ENCODE data around the gene ST7.
"Not testable (repeated sequence)": the region's sequence is repeated elsewhere in the genome, so short reads cannot be mapped to it uniquely, and the experiment has no call there.

ST7 gene

GRCh38 chr7:116949941-116950801, 3.1 kb upstream of the ST7 start:
- DNase-seq (ENCODE audit: insufficient read length, low spot score) = no peak
- FAIRE-seq = no peak

DNA sequence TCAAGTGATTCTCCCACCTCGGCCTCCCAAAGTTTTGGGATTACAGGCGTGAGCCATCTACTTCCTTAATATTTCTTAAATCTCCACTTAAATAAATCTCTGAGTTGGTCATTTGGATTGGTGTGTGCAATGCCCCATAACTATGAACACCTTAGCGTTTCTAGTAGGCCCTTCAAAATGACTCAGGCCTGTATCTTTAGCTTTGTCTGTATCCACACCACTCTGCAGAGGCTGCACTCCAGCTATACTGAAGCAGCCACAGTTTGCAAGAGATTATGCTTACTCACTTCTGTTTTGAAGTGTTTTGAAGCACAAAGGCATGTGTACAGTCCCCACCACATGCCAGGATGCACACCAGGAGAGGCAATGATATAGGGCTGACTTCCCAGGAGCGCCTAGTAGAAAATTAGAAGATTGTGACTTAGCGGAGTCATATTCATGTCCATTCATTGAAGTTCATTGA, 2.4 kb upstream of the ST7 start:
- FAIRE-seq (no peak), DNase-seq (ENCODE audit: insufficient read length, low spot score) (no peak)

- DNase-seq (ENCODE audit: insufficient read length, low spot score) (no peak), FAIRE-seq (no peak)
Observed at GRCh38 chr7:116951366-116952292, 1.7 kb upstream of the ST7 start.

GRCh38 chr7:116952635-116953371, 498 bp upstream of the ST7 start:
- FAIRE-seq (peak; percentile 37), DNase-seq (ENCODE audit: insufficient read length, low spot score) (no peak)

DNA sequence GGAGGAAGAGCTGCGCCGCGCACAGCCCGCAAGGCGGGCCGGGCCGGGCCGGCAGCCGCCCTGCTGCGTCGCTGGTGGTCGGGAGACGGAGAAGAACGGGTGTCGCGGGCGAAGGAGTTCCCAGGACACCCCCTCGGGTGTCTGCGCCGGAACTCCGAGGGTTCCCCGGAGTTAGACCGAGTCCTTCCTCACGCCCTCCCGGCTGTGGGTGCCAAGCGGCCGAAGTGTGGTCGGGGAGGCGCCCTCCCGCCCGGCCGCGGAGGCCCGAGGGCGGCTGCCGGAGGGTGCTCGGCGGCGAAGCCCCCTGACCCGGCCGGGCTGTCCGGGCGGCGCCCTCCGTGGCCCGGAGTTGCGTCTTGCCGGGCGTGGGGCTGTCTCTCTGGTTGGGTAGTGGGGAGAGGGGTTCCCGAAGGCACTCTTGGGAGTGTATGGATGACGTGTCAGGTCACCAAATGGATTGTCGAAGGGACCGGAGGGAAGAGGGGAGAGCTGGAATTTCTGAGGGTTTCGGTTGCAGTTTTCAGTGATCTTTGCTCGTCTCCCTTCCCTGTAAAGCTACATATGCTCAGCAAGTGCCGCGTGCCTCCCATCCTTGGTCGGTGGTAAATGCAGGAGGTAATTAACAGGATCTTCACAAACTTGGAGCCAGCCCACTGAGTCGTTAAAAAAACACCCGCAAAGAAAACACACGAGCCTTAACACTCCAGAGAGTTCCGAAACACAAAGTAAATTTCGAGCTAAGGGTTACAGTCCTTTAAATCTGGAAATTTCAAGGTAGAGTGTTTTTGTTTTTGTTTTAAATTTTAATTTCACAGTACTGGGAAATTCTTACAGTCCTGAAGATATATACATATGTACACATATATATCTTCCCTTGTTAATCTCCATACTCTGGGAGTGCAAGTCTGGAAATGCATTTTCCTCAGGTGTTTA, 871 bp downstream of the ST7 start:
- DNase-seq (ENCODE audit: insufficient read length, low spot score) = no peak
- FAIRE-seq = peak; percentile 88

GRCh38 chr7:116955340-116955739, 2.0 kb downstream of the ST7 start:
- DNase-seq (ENCODE audit: insufficient read length, low spot score) (no peak), FAIRE-seq (no peak)

GRCh38 chr7:116955801-116956476, 2.6 kb downstream of the ST7 start:
- FAIRE-seq (peak; percentile 87), DNase-seq (ENCODE audit: insufficient read length, low spot score) (peak; percentile 23)

GRCh38 chr7:116956477-116956804, 3.1 kb downstream of the ST7 start:
- FAIRE-seq (no peak), DNase-seq (ENCODE audit: insufficient read length, low spot score) (no peak)

GRCh38 chr7:116957874-116958273, 4.6 kb downstream of the ST7 start:
- FAIRE-seq = peak; percentile 82
- no peak for DNase-seq (ENCODE audit: insufficient read length, low spot score)

DNA sequence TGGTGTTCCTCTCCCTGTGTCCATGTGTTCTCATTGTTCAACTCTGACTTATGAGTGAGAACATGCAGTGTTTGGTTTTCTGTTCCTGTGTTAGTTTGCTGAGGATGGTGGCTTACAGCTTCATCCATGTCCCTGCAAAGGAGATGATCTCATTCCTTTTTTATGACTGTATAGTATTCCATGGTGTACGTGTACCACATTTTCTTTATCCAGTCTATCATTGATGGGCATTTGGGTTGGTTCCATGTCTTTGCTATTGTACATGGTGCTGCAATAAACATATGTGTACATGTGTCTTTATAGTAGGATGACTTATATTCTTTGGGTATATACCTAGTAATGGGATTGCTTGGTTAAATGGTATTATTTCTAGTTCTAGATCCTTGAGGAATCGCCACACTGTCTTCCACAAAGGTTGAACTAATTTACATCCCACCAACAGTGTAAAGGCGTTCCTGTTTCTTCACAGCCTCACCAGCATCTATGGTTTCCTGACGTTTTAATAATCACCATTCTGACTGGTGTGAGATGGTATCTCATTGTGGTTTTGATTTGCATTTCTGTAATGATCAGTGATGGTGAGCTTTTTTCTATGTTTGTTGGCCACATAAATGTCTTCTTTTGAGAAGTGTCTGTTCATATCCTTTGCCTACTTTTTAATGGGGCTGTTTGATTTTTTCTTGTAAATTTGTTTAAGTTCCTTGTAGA, 8.8 kb downstream of the ST7 start:
- not testable (repeated sequence) for FAIRE-seq; DNase-seq (ENCODE audit: insufficient read length, low spot score)

DNA sequence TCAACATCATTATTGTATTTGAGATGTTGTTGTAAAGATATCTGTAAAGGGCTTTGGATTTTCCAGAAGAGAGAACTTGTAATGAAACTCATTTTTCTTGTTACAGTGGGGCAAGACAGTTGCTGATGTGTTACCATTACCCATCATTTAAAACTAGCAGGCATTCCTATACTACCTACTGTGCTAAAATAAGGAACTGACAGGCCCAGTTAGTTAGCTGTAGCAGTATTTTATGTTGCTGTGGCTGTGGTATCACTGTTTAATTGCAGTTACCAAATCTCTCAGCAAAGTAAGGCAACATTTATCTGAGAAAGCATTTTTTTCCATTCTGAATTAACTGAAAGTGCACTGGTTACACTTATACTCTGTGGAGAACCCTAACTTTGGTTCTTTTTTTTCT, 9.9 kb downstream of the ST7 start:
- DNase-seq (ENCODE audit: insufficient read length, low spot score) = no peak

DNA sequence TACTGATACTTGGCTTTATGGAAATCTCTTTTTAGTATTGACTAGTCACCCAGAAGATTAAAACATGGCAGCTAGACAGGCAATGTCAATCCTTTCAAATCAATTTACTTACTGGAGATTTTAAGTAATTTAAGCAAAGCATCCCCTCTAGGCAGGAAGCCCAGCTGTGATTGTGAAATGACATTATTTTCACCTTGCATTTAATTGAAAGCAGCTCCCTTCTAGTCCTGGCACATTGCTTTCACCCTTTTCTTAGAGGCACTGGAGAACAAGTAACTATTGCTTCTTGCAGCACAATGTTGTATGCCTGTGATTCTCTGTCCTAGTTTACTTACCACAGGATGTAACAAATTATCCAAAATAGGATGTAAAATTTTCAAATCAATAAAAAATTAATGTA, 13.3 kb downstream of the ST7 start:
- DNase-seq (ENCODE audit: insufficient read length, low spot score) (no peak), FAIRE-seq (no peak)

More for the DNA sequence above, 9.9 kb downstream of the ST7 start:
- no peak for FAIRE-seq

- no peak for FAIRE-seq
Observed at GRCh38 chr7:116967254-116967922, 14.1 kb downstream of the ST7 start.

GRCh38 chr7:116967983-116968382, 14.7 kb downstream of the ST7 start:
- DNase-seq (ENCODE audit: insufficient read length, low spot score) (no peak), FAIRE-seq (no peak)

More at GRCh38 chr7:116967254-116967922, 14.1 kb downstream of the ST7 start:
- no peak for DNase-seq (ENCODE audit: insufficient read length, low spot score)

DNA sequence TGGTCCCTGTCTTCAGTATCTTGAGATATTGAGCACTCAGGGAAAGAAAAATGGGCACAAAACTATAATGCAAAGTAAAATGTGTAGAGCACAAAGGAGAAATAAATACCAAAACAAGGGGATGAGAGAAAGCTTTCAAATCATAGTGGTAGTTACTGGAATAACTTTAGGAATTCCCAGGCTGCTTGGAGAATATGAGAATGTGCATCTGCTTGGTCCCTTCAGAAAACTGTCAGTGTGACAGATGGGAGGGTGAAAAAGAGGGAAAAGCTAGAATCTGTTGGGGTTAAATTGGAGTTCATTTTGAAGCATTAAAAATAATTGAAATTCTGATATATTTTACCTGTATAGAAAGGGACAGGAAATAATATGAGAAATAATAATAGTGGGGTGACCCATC, 15.3 kb downstream of the ST7 start:
- DNase-seq (ENCODE audit: insufficient read length, low spot score) = no peak
- FAIRE-seq = no peak

DNA sequence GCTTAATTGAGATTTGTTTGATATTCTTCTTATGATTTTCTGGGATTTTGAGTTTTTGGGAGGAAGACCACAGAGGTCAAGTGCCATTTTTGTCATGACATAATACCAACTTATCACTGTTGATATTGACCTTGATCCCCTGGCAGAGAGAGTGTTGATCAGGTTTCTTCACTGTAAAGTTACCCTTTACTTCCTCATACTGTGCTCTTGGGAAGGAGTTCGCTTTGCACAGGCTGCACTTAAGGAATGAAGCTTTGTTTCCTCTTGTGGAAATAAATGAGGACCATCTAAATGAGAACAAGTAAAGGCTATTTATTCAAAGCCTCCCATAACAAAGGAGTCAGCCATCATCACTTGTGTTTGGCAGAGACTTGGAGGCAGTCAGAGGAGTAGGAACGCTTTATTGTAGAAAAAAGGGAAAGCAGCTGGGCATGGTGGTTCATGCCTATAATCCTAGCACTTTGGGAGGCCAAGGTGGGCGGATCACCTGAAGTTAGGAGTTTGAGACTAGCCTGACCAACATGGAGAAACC, 16.1 kb downstream of the ST7 start:
- FAIRE-seq = no peak
- DNase-seq (ENCODE audit: insufficient read length, low spot score) = no peak

DNA sequence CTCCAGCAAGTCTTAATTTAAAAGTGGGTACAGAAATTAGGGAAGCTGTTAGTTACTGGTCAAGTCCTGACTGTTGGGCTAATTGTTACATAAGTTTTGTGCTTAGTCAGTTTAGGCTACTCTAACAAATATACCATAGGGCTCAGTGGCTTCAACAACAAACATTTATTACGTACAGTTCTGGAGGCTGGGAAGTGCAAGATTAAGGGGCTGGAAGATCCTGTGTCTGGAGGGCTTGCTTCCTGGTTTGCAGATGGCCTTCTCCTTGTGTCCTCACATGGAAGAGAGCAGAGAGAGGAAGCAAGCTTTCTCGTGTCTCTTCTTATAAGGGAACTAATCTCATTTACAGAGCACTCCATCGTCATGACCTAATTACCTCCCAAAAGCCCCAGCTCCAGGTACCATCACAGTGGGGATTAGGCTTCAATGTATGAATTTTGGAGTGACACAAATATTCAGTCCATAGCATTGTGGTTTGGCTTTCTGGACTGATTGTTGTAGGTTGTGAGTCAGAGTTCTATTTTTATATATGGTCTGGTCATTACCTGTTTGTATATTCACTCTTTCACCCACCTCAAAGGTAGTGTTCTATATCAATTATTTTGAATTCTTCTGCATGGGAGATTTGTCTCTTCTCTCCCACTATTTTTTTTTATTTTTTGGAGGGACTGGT, 17.1 kb downstream of the ST7 start:
- DNase-seq (ENCODE audit: insufficient read length, low spot score) = no peak
- FAIRE-seq = no peak

Data from GM19239 (cell line).